ENCODE measurements around the gene NARF.

NARF gene

GRCh38 chr17:82442643-82443464 is 15.7 kb upstream of the NARF start:
- no peaks in the 10 kb centered on the region for H3K9me3 ChIP-seq (ENCODE audit: control insufficient read depth, low read length)
- H3K4me1 ChIP-seq (ENCODE audit: control insufficient read depth, insufficient read depth, low read length), result no peaks in the 10 kb centered on the region
- no peaks in the 10 kb centered on the region for H3K27me3 ChIP-seq (replicated peaks; ENCODE audit: control insufficient read depth, insufficient read depth, low read length)
- no peak for DNase-seq (ENCODE audit: low read depth)
- no peak overlapping the region for H3K9ac ChIP-seq (ENCODE audit: low read length)
- H3K36me3 ChIP-seq (ENCODE audit: control insufficient read depth, insufficient read depth, low read length, severe bottlenecking), result peaks cover 25% of the 10 kb centered on the region
- H3K4me3 ChIP-seq (ENCODE audit: low read length), result no peak overlapping the region

GRCh38 chr17:82443465-82444283 is 14.9 kb upstream of the NARF start:
- no peak for DNase-seq (ENCODE audit: low read depth)
- H3K36me3 ChIP-seq (ENCODE audit: control insufficient read depth, insufficient read depth, low read length, severe bottlenecking), result peaks cover 25% of the 10 kb centered on the region
- no peak overlapping the region for H3K9ac ChIP-seq (ENCODE audit: low read length)
- no peaks in the 10 kb centered on the region for H3K4me1 ChIP-seq (ENCODE audit: control insufficient read depth, insufficient read depth, low read length)
- no peaks in the 10 kb centered on the region for H3K27me3 ChIP-seq (replicated peaks; ENCODE audit: control insufficient read depth, insufficient read depth, low read length)
- no peaks in the 10 kb centered on the region for H3K9me3 ChIP-seq (ENCODE audit: control insufficient read depth, low read length)
- no peak overlapping the region for H3K4me3 ChIP-seq (ENCODE audit: low read length)

GRCh38 chr17:82444284-82444893 is 14.2 kb upstream of the NARF start:
- H3K4me3 ChIP-seq (ENCODE audit: low read length), result no peak overlapping the region
- H3K9me3 ChIP-seq (ENCODE audit: control insufficient read depth, low read length), result no peaks in the 10 kb centered on the region
- H3K9ac ChIP-seq (ENCODE audit: low read length), result no peak overlapping the region
- H3K4me1 ChIP-seq (ENCODE audit: control insufficient read depth, insufficient read depth, low read length), result peaks cover 3% of the 10 kb centered on the region
- no peaks in the 10 kb centered on the region for H3K27me3 ChIP-seq (replicated peaks; ENCODE audit: control insufficient read depth, insufficient read depth, low read length)
- peaks cover 25% of the 10 kb centered on the region for H3K36me3 ChIP-seq (ENCODE audit: control insufficient read depth, insufficient read depth, low read length, severe bottlenecking)
- no peak for DNase-seq (ENCODE audit: low read depth)

- H3K4me1 ChIP-seq (ENCODE audit: control insufficient read depth, insufficient read depth, low read length), result peaks cover 8% of the 10 kb centered on the region
- H3K4me3 ChIP-seq (ENCODE audit: low read length), result no peak overlapping the region
- no peak for DNase-seq (ENCODE audit: low read depth)
- no peak overlapping the region for H3K9ac ChIP-seq (ENCODE audit: low read length)
- no peaks in the 10 kb centered on the region for H3K9me3 ChIP-seq (ENCODE audit: control insufficient read depth, low read length)
- H3K27me3 ChIP-seq (replicated peaks; ENCODE audit: control insufficient read depth, insufficient read depth, low read length), result no peaks in the 10 kb centered on the region
- peaks cover 25% of the 10 kb centered on the region for H3K36me3 ChIP-seq (ENCODE audit: control insufficient read depth, insufficient read depth, low read length, severe bottlenecking)
Observed at GRCh38 chr17:82444941-82445521, 13.5 kb upstream of the NARF start.

GRCh38 chr17:82445542-82445941 is 13.0 kb upstream of the NARF start:
- peaks cover 8% of the 10 kb centered on the region for H3K4me1 ChIP-seq (ENCODE audit: control insufficient read depth, insufficient read depth, low read length)
- DNase-seq (ENCODE audit: low read depth), result no peak
- H3K4me3 ChIP-seq (ENCODE audit: low read length), result no peak overlapping the region
- peaks cover 25% of the 10 kb centered on the region for H3K36me3 ChIP-seq (ENCODE audit: control insufficient read depth, insufficient read depth, low read length, severe bottlenecking)
- H3K9ac ChIP-seq (ENCODE audit: low read length), result no peak overlapping the region
- H3K27me3 ChIP-seq (replicated peaks; ENCODE audit: control insufficient read depth, insufficient read depth, low read length), result no peaks in the 10 kb centered on the region
- no peaks in the 10 kb centered on the region for H3K9me3 ChIP-seq (ENCODE audit: control insufficient read depth, low read length)

GRCh38 chr17:82446124-82446523 is 12.4 kb upstream of the NARF start:
- no peaks in the 10 kb centered on the region for H3K27me3 ChIP-seq (replicated peaks; ENCODE audit: control insufficient read depth, insufficient read depth, low read length)

GRCh38 chr17:82446649-82447048 is 11.9 kb upstream of the NARF start:
- Histone ChIP-seq H3K36me3 (ENCODE audit: control insufficient read depth, insufficient read depth, low read length, severe bottlenecking) (peaks cover 24% of the 10 kb centered on the region), H3K4me3 (ENCODE audit: low read length) (no peak overlapping the region), H3K9ac (ENCODE audit: low read length) (no peak overlapping the region), H3K9me3 (ENCODE audit: control insufficient read depth, low read length) (no peaks in the 10 kb centered on the region), H3K4me1 (ENCODE audit: control insufficient read depth, insufficient read depth, low read length) (peaks cover 15% of the 10 kb centered on the region), H3K27me3 (replicated peaks; ENCODE audit: control insufficient read depth, insufficient read depth, low read length) (no peaks in the 10 kb centered on the region)
- DNase-seq (ENCODE audit: low read depth), result no peak

More at GRCh38 chr17:82446124-82446523, 12.4 kb upstream of the NARF start:
- Histone ChIP-seq H3K9ac (ENCODE audit: low read length) (no peak overlapping the region), H3K4me1 (ENCODE audit: control insufficient read depth, insufficient read depth, low read length) (peaks cover 11% of the 10 kb centered on the region), H3K36me3 (ENCODE audit: control insufficient read depth, insufficient read depth, low read length, severe bottlenecking) (peaks cover 25% of the 10 kb centered on the region), H3K4me3 (ENCODE audit: low read length) (no peak overlapping the region), H3K9me3 (ENCODE audit: control insufficient read depth, low read length) (no peaks in the 10 kb centered on the region)
- no peak for DNase-seq (ENCODE audit: low read depth)

- DNase-seq (ENCODE audit: low read depth), result no peak
- peaks cover 15% of the 10 kb centered on the region for H3K4me1 ChIP-seq (ENCODE audit: control insufficient read depth, insufficient read depth, low read length)
- H3K36me3 ChIP-seq (ENCODE audit: control insufficient read depth, insufficient read depth, low read length, severe bottlenecking), result peaks cover 13% of the 10 kb centered on the region
- H3K27me3 ChIP-seq (replicated peaks; ENCODE audit: control insufficient read depth, insufficient read depth, low read length), result no peaks in the 10 kb centered on the region
- H3K9me3 ChIP-seq (ENCODE audit: control insufficient read depth, low read length), result no peaks in the 10 kb centered on the region
- no peak overlapping the region for H3K9ac ChIP-seq (ENCODE audit: low read length)
- no peak overlapping the region for H3K4me3 ChIP-seq (ENCODE audit: low read length)
Observed at GRCh38 chr17:82447876-82448275, 10.7 kb upstream of the NARF start.

- Histone ChIP-seq H3K4me3 (ENCODE audit: low read length) (peak overlapping the region; percentile 92), H3K4me1 (ENCODE audit: control insufficient read depth, insufficient read depth, low read length) (peaks cover 15% of the 10 kb centered on the region), H3K9ac (ENCODE audit: low read length) (peak overlapping the region; percentile 98), H3K36me3 (ENCODE audit: control insufficient read depth, insufficient read depth, low read length, severe bottlenecking) (peaks cover 4% of the 10 kb centered on the region), H3K27me3 (replicated peaks; ENCODE audit: control insufficient read depth, insufficient read depth, low read length) (no peaks in the 10 kb centered on the region), H3K9me3 (ENCODE audit: control insufficient read depth, low read length) (no peaks in the 10 kb centered on the region)
- DNase-seq (ENCODE audit: low read depth), result no peak
Observed at GRCh38 chr17:82449131-82449882, 9.2 kb upstream of the NARF start.

- H3K27me3 ChIP-seq (replicated peaks; ENCODE audit: control insufficient read depth, insufficient read depth, low read length), result no peaks in the 10 kb centered on the region
- peak overlapping the region; percentile 98 for H3K9ac ChIP-seq (ENCODE audit: low read length)
- H3K4me3 ChIP-seq (ENCODE audit: low read length), result peak overlapping the region; percentile 92
- peaks cover 15% of the 10 kb centered on the region for H3K4me1 ChIP-seq (ENCODE audit: control insufficient read depth, insufficient read depth, low read length)
- H3K9me3 ChIP-seq (ENCODE audit: control insufficient read depth, low read length), result no peaks in the 10 kb centered on the region
- no peak for DNase-seq (ENCODE audit: low read depth)
- no peaks in the 10 kb centered on the region for H3K36me3 ChIP-seq (ENCODE audit: control insufficient read depth, insufficient read depth, low read length, severe bottlenecking)
Observed at GRCh38 chr17:82449883-82450356, 8.6 kb upstream of the NARF start.

Data from adipocyte (in vitro differentiated cells).